ENCODE measurements around the gene COPS6.

GRCh38 chr7:100106633-100107032 is 17.9 kb downstream of the COPS6 start:
- TF ChIP-seq CTCF (IDR thresholded peaks at IDR 0.05; ENCODE audit: low read length) (no peak), EZH2 (IDR thresholded peaks at IDR 0.05; ENCODE audit: borderline replicate concordance, low read length) (no peak)

All from OCI-LY1 (cell line).